ENCODE measurements around the gene ANXA6. TPM values are rescaled to one million over a fixed set of nuclear protein-coding genes. Genes with fewer than 3 reads are reported as not detected.

The ANXA6 gene
- total and polyA plus RNA-seq, 8 donors: 37.0 to 70.8 (median 48.7) TPM

- FAIRE-seq (no peak), DNase-seq (no peak)
- 78 to 81% methylated on average over 9 of the region's 9 CpGs for WGBS, 2 donors
These were observed 2.4 kb downstream of the ANXA6 start for GRCh38 chr5:151154931-151155774.

GRCh38 chr5:151153766-151154272, 3.8 kb downstream of the ANXA6 start:
- H3K27me3 ChIP-seq: no peaks in the 10 kb centered on the region
- no peaks in the 10 kb centered on the region for H3K9me3 ChIP-seq
- intact Hi-C loops (cut with DNase I): no loop called here
- no peak overlapping the region for H3K27ac ChIP-seq
- FAIRE-seq (no peak), ATAC-seq (no peak), DNase-seq (no peak)
- WGBS, 2 donors: 79 to 87% methylated on average over 3 of the region's 3 CpGs
- H3K36me3 ChIP-seq: no peaks in the 10 kb centered on the region
- no peak for TF ChIP-seq CTCF (IDR thresholded peaks at IDR 0.05)
- H3K4me3 ChIP-seq: no peak overlapping the region
- peaks cover 3 to 20% (median 6%) of the 10 kb centered on the region in 3 donors for H3K4me1 ChIP-seq

More at GRCh38 chr5:151154931-151155774, 2.4 kb downstream of the ANXA6 start:
- peaks cover 3 to 20% (median 6%) of the 10 kb centered on the region in 3 donors for H3K4me1 ChIP-seq
- H3K36me3 ChIP-seq: no peaks in the 10 kb centered on the region
- no peak for TF ChIP-seq CTCF (IDR thresholded peaks at IDR 0.05)
- H3K27me3 ChIP-seq: no peaks in the 10 kb centered on the region
- peak overlapping the region in 1 of 4 donors; percentile 59 for H3K4me3 ChIP-seq
- intact Hi-C loops (cut with DNase I): no loop called here
- H3K27ac ChIP-seq: peak overlapping the region in 1 of 4 donors; percentile 6
- no peaks in the 10 kb centered on the region for H3K9me3 ChIP-seq
- ATAC-seq: no peak

GRCh38 chr5:151153300-151153699, 4.3 kb downstream of the ANXA6 start:
- no peak for TF ChIP-seq CTCF (IDR thresholded peaks at IDR 0.05)
- FAIRE-seq: no peak
- Histone ChIP-seq H3K9me3 (no peaks in the 10 kb centered on the region), H3K4me1 (peaks cover under 1 to 15% (median 2%) of the 10 kb centered on the region in 3 donors), H3K27me3 (no peaks in the 10 kb centered on the region), H3K4me3 (no peak overlapping the region), H3K36me3 (no peaks in the 10 kb centered on the region), H3K27ac (no peak overlapping the region)
- no peak for DNase-seq
- intact Hi-C loops (cut with DNase I): no loop called here
- no peak for ATAC-seq
- 60 to 66% methylated on average over 3 of the region's 3 CpGs for WGBS, 2 donors

- H3K9me3 ChIP-seq: no peaks in the 10 kb centered on the region
- H3K4me1 ChIP-seq: peaks cover 0 to 14% (median 0%) of the 10 kb centered on the region in 3 donors
- FAIRE-seq (no peak), ATAC-seq (peak in 2 of 4 donors; percentile 6 to 54), DNase-seq (no peak)
- H3K4me3 ChIP-seq: no peak overlapping the region
- H3K27me3 ChIP-seq: no peaks in the 10 kb centered on the region
- intact Hi-C loops (cut with DNase I): no loop called here
- 77 to 78% methylated on average over 5 of the region's 5 CpGs for WGBS, 2 donors
- TF ChIP-seq CTCF (IDR thresholded peaks at IDR 0.05): no peak
- H3K36me3 ChIP-seq: no peaks in the 10 kb centered on the region
- peak overlapping the region in 3 of 4 donors; percentile 10 to 29 (median 13) for H3K27ac ChIP-seq
These were observed 5.8 kb downstream of the ANXA6 start for GRCh38 chr5:151151793-151152192.

- no peak for TF ChIP-seq CTCF (IDR thresholded peaks at IDR 0.05)
- no peak for DNase-seq
- Histone ChIP-seq H3K4me3 (no peak overlapping the region), H3K27me3 (no peaks in the 10 kb centered on the region), H3K9me3 (no peaks in the 10 kb centered on the region), H3K36me3 (no peaks in the 10 kb centered on the region), H3K27ac (peak overlapping the region in 3 of 4 donors; percentile 10 to 29 (median 13)), H3K4me1 (peaks cover 0 to 14% (median 0%) of the 10 kb centered on the region in 3 donors)
- intact Hi-C loops (cut with DNase I): no loop called here
- WGBS, 2 donors: 71 to 73% methylated on average over 2 of the region's 2 CpGs
- no peak for ATAC-seq
- FAIRE-seq: no peak
These were observed 6.3 kb downstream of the ANXA6 start for GRCh38 chr5:151151263-151151660.

Measured in pancreas (tissue), 10 donors.